ENCODE results near the gene INO80E.

The INO80E gene

GRCh38 chr16:29978564-29979270, 17.3 kb upstream of the INO80E start:
- H3K27me3 ChIP-seq (ENCODE audit: insufficient read depth, poor library complexity, severe bottlenecking) = no peaks in the 10 kb centered on the region
- DNase-seq (ENCODE audit: low read depth in 1 of 2, low spot score in 1 of 2) = no peak
- H3K27ac ChIP-seq (replicated peaks) = no peak overlapping the region
- H3K4me3 ChIP-seq (replicated peaks; ENCODE audit: insufficient read depth, low read length) = no peak overlapping the region
- no peak for TF ChIP-seq REST (IDR thresholded peaks at IDR 0.05; ENCODE audit: insufficient replicate concordance, low read depth)
- TF ChIP-seq POLR2AphosphoS5 (IDR thresholded peaks at IDR 0.05; ENCODE audit: low read depth) = no peak
- TF ChIP-seq, protein P1, sequence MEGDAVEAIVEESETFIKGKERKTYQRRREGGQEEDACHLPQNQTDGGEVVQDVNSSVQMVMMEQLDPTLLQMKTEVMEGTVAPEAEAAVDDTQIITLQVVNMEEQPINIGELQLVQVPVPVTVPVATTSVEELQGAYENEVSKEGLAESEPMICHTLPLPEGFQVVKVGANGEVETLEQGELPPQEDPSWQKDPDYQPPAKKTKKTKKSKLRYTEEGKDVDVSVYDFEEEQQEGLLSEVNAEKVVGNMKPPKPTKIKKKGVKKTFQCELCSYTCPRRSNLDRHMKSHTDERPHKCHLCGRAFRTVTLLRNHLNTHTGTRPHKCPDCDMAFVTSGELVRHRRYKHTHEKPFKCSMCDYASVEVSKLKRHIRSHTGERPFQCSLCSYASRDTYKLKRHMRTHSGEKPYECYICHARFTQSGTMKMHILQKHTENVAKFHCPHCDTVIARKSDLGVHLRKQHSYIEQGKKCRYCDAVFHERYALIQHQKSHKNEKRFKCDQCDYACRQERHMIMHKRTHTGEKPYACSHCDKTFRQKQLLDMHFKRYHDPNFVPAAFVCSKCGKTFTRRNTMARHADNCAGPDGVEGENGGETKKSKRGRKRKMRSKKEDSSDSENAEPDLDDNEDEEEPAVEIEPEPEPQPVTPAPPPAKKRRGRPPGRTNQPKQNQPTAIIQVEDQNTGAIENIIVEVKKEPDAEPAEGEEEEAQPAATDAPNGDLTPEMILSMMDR (IDR thresholded peaks at IDR 0.05; ENCODE audit: insufficient read depth, low read length) = no peak
- TF ChIP-seq SPI1 (IDR thresholded peaks at IDR 0.05; ENCODE audit: borderline replicate concordance, low read depth) = no peak
- no peak for TF ChIP-seq GABPA (IDR thresholded peaks at IDR 0.05; ENCODE audit: low read depth)

- Histone ChIP-seq H3K27ac (replicated peaks) (no peak overlapping the region), H3K27me3 (ENCODE audit: insufficient read depth, poor library complexity, severe bottlenecking) (no peaks in the 10 kb centered on the region), H3K4me3 (replicated peaks; ENCODE audit: insufficient read depth, low read length) (no peak overlapping the region)
- no peak for DNase-seq (ENCODE audit: low read depth in 1 of 2, low spot score in 1 of 2)
- TF ChIP-seq GABPA (IDR thresholded peaks at IDR 0.05; ENCODE audit: low read depth) (no peak), REST (IDR thresholded peaks at IDR 0.05; ENCODE audit: insufficient replicate concordance, low read depth) (no peak), SPI1 (IDR thresholded peaks at IDR 0.05; ENCODE audit: borderline replicate concordance, low read depth) (no peak), POLR2AphosphoS5 (IDR thresholded peaks at IDR 0.05; ENCODE audit: low read depth) (no peak)
- TF ChIP-seq, protein P1 (IDR thresholded peaks at IDR 0.05; ENCODE audit: insufficient read depth, low read length) = no peak
Observed at GRCh38 chr16:29982560-29983419, 13.3 kb upstream of the INO80E start.

- Histone ChIP-seq H3K27me3 (ENCODE audit: insufficient read depth, poor library complexity, severe bottlenecking) (no peaks in the 10 kb centered on the region), H3K27ac (replicated peaks) (no peak overlapping the region), H3K4me3 (replicated peaks; ENCODE audit: insufficient read depth, low read length) (no peak overlapping the region)
- no peak for TF ChIP-seq POLR2AphosphoS5 (IDR thresholded peaks at IDR 0.05; ENCODE audit: low read depth)
- TF ChIP-seq, protein P1 (IDR thresholded peaks at IDR 0.05; ENCODE audit: insufficient read depth, low read length) = no peak
- no peak for TF ChIP-seq GABPA (IDR thresholded peaks at IDR 0.05; ENCODE audit: low read depth)
- no peak for DNase-seq (ENCODE audit: low read depth in 1 of 2, low spot score in 1 of 2)
Observed at GRCh38 chr16:29983420-29984136, 12.5 kb upstream of the INO80E start.
